Keratinocyte (primary cell): ENCODE results near the gene BRD8. TPM values are rescaled to one million over a fixed set of nuclear protein-coding genes. Genes with fewer than 3 reads are reported as not detected.
"Not testable (repeated sequence)": the region's sequence is repeated elsewhere in the genome, so short reads cannot be mapped to it uniquely, and the experiment has no call there.

ENCODE experiments used
- DNase-seq: peaks from one replicate; pipeline ENCODE4 v3.0.0-alpha.2; 2011; ENCODE audit warnings: low read depth, missing footprints, low spot score
- FAIRE-seq: peaks from 2 replicates; lab custom pipeline; 2011; peaks lifted over from hg19 to GRCh38; lab: Jason Lieb, UNC
- H2AFZ ChIP-seq: 2 replicates; pipeline ENCODE4 v1.6.0; 2012; ENCODE audit warnings: low read length, control low read depth, inconsistent platforms; ENCODE audit not compliant: control insufficient read depth
- H3K27ac ChIP-seq: 2 replicates; pipeline ENCODE4 v1.5.1; 2011; ENCODE audit warnings: low read length; ENCODE audit not compliant: control insufficient read depth, insufficient read depth
- H3K27me3 ChIP-seq: 3 replicates; pipeline ENCODE4 v1.6.0; 2011; ENCODE audit warnings: low read length; ENCODE audit not compliant: control insufficient read depth, insufficient read depth; ENCODE audit errors: extremely low read depth
- H3K36me3 ChIP-seq, 2 experiments: 2 replicates in 1 of 2; 3 replicates in 1 of 2; pipeline ENCODE4 v1.5.1; 2011; ENCODE audit warnings: low read length in 2 of 2, mild to moderate bottlenecking in 1 of 2; ENCODE audit not compliant: control insufficient read depth in 2 of 2, insufficient read depth in 2 of 2; ENCODE audit errors: extremely low read depth in 1 of 2
- H3K4me1 ChIP-seq: 3 replicates; pipeline ENCODE4 v1.5.1; 2011; ENCODE audit warnings: low read length; ENCODE audit not compliant: control insufficient read depth, insufficient read depth; ENCODE audit errors: extremely low read depth
- H3K4me2 ChIP-seq: 3 replicates; pipeline ENCODE4 v1.6.0; 2011; ENCODE audit warnings: low read depth, low read length; ENCODE audit not compliant: control insufficient read depth, insufficient read depth; ENCODE audit errors: extremely low read depth
- H3K4me3 ChIP-seq, 3 experiments: fragments of 200-600 bp in 1 of 3; sonication (generic) in 1 of 3; 2 replicates in 2 of 3; 3 replicates in 1 of 3; pipeline ENCODE4 v1.5.1; 2011 to 2016; ENCODE audit warnings: low read length in 3 of 3, mild to moderate bottlenecking in 3 of 3, control low read depth in 2 of 3, inconsistent platforms in 1 of 3, low read depth in 1 of 3, mixed read lengths in 1 of 3, mixed run types in 1 of 3, moderate library complexity in 1 of 3; ENCODE audit not compliant: control insufficient read depth in 2 of 3, insufficient read depth in 2 of 3; ENCODE audit errors: extremely low read depth in 1 of 3
- H3K79me2 ChIP-seq: 2 replicates; pipeline ENCODE4 v1.6.0; 2012; ENCODE audit warnings: low read length; ENCODE audit not compliant: control insufficient read depth, insufficient read depth
- H3K9ac ChIP-seq: 3 replicates; pipeline ENCODE4 v1.6.0; 2011; ENCODE audit warnings: low read length; ENCODE audit not compliant: control insufficient read depth, insufficient read depth; ENCODE audit errors: extremely low read depth
- H3K9me1 ChIP-seq: 3 replicates; pipeline ENCODE4 v1.6.0; 2011; ENCODE audit warnings: low read length; ENCODE audit not compliant: control insufficient read depth, insufficient read depth; ENCODE audit errors: extremely low read depth
- H3K9me3 ChIP-seq: 2 replicates; pipeline ENCODE4 v1.5.1; 2012; ENCODE audit warnings: low read depth, low read length; ENCODE audit not compliant: control insufficient read depth
- H4K20me1 ChIP-seq: 3 replicates; pipeline ENCODE4 v1.6.0; 2011; ENCODE audit warnings: low read length; ENCODE audit not compliant: control insufficient read depth, insufficient read depth; ENCODE audit errors: extremely low read depth
- EZH2 ChIP-seq: IDR thresholded peaks from one replicate; pipeline ENCODE4 v1.6.1; 2012; ENCODE audit warnings: inconsistent platforms, mild to moderate bottlenecking, low read length, moderate library complexity
- dilution Hi-C: fragments of 300-500 bp; cut with MboI; formaldehyde crosslinking; loops from one replicate; pipeline ENCODE4 v1.7.0; 2020; ENCODE audit warnings: low sequenced_read_pairs; ENCODE audit not compliant: extremely low pct_ligation_motif_present
- polyA plus RNA-seq, 5 experiments: library from polyadenylated mRNA; depleted of rRNA in 3 of 5; stranded (reverse) in 3 of 5; stranded (forward) in 1 of 5; unstranded in 1 of 5; fragments of >200 nt; gene quantifications; 1 replicate in 1 of 5; 2 replicates in 3 of 5; 3 replicates in 1 of 5; pipeline versions ENCODE4 v1.2.1 to v1.2.3, GENCODE V29; 2011 to 2012; ENCODE audit warnings: missing spikeins in 2 of 5, low read depth in 1 of 5, low replicate concordance in 1 of 5
- TF ChIP-seq, protein P1 (sequence below), 3 experiments: IDR thresholded peaks in 1 of 3; conservative IDR thresholded peaks in 1 of 3; optimal IDR thresholded peaks in 1 of 3; 2 replicates in 2 of 3; 3 replicates in 1 of 3; pipeline versions ENCODE3 to v1.5.1; 2011; ENCODE audit warnings: low read length in 3 of 3, mild to moderate bottlenecking in 3 of 3, moderate library complexity in 2 of 3, control low read depth in 1 of 3, inconsistent platforms in 1 of 3; ENCODE audit not compliant: insufficient read depth in 2 of 3; ENCODE audit errors: extremely low read depth in 1 of 3

BRD8 gene
- polyA plus RNA-seq, 1 donor (not counting 4 experiments of a cell fraction or from before 2014, with no cell fraction given) = 36.4 TPM

DNA sequence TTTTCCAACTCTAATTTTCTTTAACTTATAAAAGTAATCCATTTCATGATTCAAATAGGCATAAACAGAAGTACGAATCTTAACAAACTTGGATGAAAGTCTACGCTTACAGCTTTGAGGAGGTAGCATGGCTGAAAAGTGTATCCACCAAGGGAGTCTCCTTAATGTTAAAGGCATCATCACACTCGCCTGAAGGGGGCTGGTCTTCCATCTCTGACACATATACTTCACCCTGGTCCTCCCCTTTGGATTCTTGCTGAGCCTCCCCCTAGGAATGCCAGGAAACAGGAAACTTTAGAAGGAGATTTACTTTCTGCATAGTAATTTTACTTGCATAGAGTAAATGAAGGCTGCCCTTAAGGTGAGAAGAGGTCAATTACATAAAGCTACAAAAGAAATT is 28.9 kb downstream of the BRD8 start:
- Histone ChIP-seq H3K4me2 (no peak overlapping the region), H3K79me2 (no peaks in the 10 kb centered on the region), H3K4me3 (no peak overlapping the region), H3K9me1 (no peaks in the 10 kb centered on the region), H4K20me1 (no peaks in the 10 kb centered on the region), H2AFZ (no peak overlapping the region), H3K27me3 (no peaks in the 10 kb centered on the region), H3K4me1 (peaks cover 7% of the 10 kb centered on the region), H3K27ac (no peak overlapping the region), H3K9ac (no peak overlapping the region), H3K9me3 (no peaks in the 10 kb centered on the region), H3K36me3 (no peaks in the 10 kb centered on the region)
- dilution Hi-C loops = no loop called here
- no peak for FAIRE-seq
- DNase-seq = no peak
- TF ChIP-seq, protein P1, sequence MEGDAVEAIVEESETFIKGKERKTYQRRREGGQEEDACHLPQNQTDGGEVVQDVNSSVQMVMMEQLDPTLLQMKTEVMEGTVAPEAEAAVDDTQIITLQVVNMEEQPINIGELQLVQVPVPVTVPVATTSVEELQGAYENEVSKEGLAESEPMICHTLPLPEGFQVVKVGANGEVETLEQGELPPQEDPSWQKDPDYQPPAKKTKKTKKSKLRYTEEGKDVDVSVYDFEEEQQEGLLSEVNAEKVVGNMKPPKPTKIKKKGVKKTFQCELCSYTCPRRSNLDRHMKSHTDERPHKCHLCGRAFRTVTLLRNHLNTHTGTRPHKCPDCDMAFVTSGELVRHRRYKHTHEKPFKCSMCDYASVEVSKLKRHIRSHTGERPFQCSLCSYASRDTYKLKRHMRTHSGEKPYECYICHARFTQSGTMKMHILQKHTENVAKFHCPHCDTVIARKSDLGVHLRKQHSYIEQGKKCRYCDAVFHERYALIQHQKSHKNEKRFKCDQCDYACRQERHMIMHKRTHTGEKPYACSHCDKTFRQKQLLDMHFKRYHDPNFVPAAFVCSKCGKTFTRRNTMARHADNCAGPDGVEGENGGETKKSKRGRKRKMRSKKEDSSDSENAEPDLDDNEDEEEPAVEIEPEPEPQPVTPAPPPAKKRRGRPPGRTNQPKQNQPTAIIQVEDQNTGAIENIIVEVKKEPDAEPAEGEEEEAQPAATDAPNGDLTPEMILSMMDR (optimal IDR thresholded peaks at IDR 0.05 in 1 of 3, IDR thresholded peaks at IDR 0.05 in 1 of 3, conservative IDR thresholded peaks at IDR 0.05 in 1 of 3; ENCODE audit: extremely low read depth in 1 of 3, insufficient read depth in 2 of 3, low read length in 3 of 3) = no peak
- no peak for TF ChIP-seq EZH2

DNA sequence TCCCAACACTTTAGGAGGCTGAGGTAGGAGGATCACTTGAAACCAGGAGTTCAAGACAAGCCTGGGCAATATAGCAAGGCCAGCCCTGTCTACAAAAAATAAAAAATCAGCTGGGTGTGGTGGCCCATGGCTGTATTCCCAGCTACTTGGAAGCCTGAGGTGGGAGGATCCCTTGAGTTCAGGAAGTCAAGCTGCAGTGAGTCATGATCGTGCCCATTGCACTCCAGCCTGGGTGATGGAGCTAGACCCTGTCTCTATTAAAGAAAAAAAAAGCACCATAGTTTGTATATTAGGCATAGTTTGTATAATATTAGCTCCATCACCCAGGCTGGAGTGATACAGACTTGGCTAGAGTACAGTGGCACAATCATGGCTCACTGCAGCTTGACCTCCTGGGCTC is 29.6 kb downstream of the BRD8 start:
- peaks cover 7% of the 10 kb centered on the region for H3K4me1 ChIP-seq
- H3K4me3 ChIP-seq = no peak overlapping the region
- H3K9me3 ChIP-seq = no peaks in the 10 kb centered on the region
- no peak overlapping the region for H3K4me2 ChIP-seq
- H2AFZ ChIP-seq = no peak overlapping the region
- FAIRE-seq (peak; percentile 70), DNase-seq (peak; percentile 21)
- no peaks in the 10 kb centered on the region for H3K36me3 ChIP-seq
- TF ChIP-seq, protein P1 (optimal IDR thresholded peaks at IDR 0.05 in 1 of 3, IDR thresholded peaks at IDR 0.05 in 1 of 3, conservative IDR thresholded peaks at IDR 0.05 in 1 of 3; ENCODE audit: extremely low read depth in 1 of 3, insufficient read depth in 2 of 3, low read length in 3 of 3) = no peak
- no peak for TF ChIP-seq EZH2
- no peaks in the 10 kb centered on the region for H3K79me2 ChIP-seq
- no peak overlapping the region for H3K27ac ChIP-seq
- no peak overlapping the region for H3K9ac ChIP-seq
- dilution Hi-C loops = no loop called here
- no peaks in the 10 kb centered on the region for H3K9me1 ChIP-seq
- H3K27me3 ChIP-seq = no peaks in the 10 kb centered on the region
- H4K20me1 ChIP-seq = no peaks in the 10 kb centered on the region

DNA sequence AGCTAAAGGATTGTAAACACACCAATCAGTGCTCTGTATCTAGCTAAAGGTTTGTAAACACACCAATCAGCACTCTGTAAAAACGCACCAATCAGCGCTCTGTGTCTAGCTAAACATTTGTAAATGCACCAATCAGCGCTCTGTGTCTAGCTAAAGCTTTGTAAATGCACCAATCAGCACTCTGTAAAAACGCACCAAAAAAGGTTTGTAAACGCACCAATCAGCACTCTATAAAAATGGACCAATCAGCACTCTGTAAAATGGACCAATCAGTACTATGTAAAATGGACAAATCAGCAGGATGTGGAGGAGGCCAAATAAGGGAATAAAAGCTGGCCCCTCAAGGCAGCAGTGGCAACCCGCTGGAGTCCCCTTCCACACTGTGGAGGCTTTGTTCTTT is 34.9 kb downstream of the BRD8 start:
- H3K4me1 ChIP-seq = peaks cover 18% of the 10 kb centered on the region
- H3K4me3 ChIP-seq, H3K27ac ChIP-seq, H2AFZ ChIP-seq, DNase-seq, H3K36me3 ChIP-seq, FAIRE-seq, H3K9me1 ChIP-seq, dilution Hi-C loops, H3K27me3 ChIP-seq, H3K79me2 ChIP-seq, H3K9ac ChIP-seq, H4K20me1 ChIP-seq, H3K4me2 ChIP-seq, H3K9me3 ChIP-seq: not testable (repeated sequence)
